ENCODE data around the gene ZFP36L1. TPM values are rescaled to one million over a fixed set of nuclear protein-coding genes. Genes with fewer than 3 reads are reported as not detected.

Gene ZFP36L1
- total and polyA plus RNA-seq, 2 of the 13 experiments (the other 11 are each of a cell fraction or from before 2014, with no cell fraction given) = 7.4 to 10.2 TPM

DNA sequence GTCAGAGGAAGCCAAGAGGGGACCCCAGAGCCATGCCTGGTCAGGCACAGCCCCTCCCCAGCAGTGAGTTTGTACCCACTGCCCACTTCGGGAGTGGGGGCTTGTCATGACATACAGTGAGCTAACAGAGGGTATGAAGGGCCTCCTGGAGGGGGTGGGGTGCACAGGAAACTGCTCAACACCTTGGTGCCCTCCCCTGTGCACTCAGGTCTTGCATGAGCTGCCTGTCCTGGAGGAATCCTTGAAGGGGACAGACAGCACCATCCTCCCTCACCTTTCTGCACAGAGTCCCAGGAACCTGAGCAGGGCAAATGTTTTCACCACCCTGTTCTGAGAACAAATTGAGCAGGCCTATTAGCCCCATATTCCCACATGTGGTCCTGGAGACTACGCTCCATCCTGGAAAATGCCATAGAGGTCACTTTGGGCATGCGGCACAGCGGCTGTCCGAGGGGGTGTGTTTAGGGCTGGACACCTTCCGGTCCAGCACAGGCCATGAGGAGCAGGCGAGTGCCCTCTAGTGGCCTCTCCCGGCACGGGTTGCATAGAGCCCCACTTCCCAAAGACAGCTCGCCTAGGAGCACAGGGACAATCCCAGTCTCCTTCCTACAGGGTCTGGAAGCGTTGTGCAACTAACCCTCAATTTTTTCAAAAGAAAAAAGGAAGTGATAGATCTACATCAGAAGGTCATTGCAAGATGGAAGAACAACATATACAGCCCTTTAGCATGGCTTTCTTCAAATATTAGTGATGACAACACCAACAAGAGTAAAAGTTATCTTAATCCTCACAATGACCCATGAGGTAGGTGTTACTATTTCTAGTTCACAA is 31.9 kb upstream of the ZFP36L1 start (continued):
- peak; percentile 42; the same call in 1 of the 2 replicates for TF ChIP-seq ZNF770 (CRISPR knock-in tag; IDR thresholded peaks at IDR 0.05)
- 0 out of 2 replicates have a peak, but pooled peaks have one; percentile 34 for TF ChIP-seq RELA (CRISPR knock-in tag; IDR thresholded peaks at IDR 0.05)
- no peak for TF ChIP-seq NCOA1 (CRISPR knock-in tag; IDR thresholded peaks at IDR 0.05)
- TF ChIP-seq ZNF567 (CRISPR knock-in tag; IDR thresholded peaks at IDR 0.05; ENCODE audit: borderline replicate concordance) = no peak
- no peak for TF ChIP-seq ZNF672 (CRISPR knock-in tag; IDR thresholded peaks at IDR 0.05)
- no peak for TF ChIP-seq MBD4 (IDR thresholded peaks at IDR 0.05; ENCODE audit: borderline replicate concordance, low read length)
- no peak for TF ChIP-seq TOE1 (CRISPR knock-in tag; IDR thresholded peaks at IDR 0.05)
- TF ChIP-seq ZNF562 (CRISPR knock-in tag; IDR thresholded peaks at IDR 0.05; ENCODE audit: borderline replicate concordance) = no peak
- TF ChIP-seq POLR2G (IDR thresholded peaks at IDR 0.05; ENCODE audit: low read depth, low read length) = peak; percentile 57
- 0 out of 2 replicates have a peak, but pooled peaks have one; percentile 25 for TF ChIP-seq RBFOX2 (IDR thresholded peaks at IDR 0.05; ENCODE audit: low read depth, low read length)
- peak; percentile 20 for TF ChIP-seq SKI (IDR thresholded peaks at IDR 0.05; ENCODE audit: partially characterized antibody)
- no peak for TF ChIP-seq NFE2L1 (CRISPR knock-in tag; IDR thresholded peaks at IDR 0.05; ENCODE audit: borderline replicate concordance)
- peak; percentile 90 for TF ChIP-seq MIXL1 (CRISPR knock-in tag; IDR thresholded peaks at IDR 0.05)
- TF ChIP-seq RFXANK (CRISPR knock-in tag; IDR thresholded peaks at IDR 0.05) = no peak
- no peak for TF ChIP-seq ZNF432 (CRISPR knock-in tag; IDR thresholded peaks at IDR 0.05; ENCODE audit: borderline replicate concordance)
- no peak for TF ChIP-seq ZNF709 (CRISPR knock-in tag; IDR thresholded peaks at IDR 0.05)
- TF ChIP-seq TAF15 (IDR thresholded peaks at IDR 0.05; ENCODE audit: low read depth, low read length, poor library complexity, severe bottlenecking) = no peak
- TF ChIP-seq, protein P1, sequence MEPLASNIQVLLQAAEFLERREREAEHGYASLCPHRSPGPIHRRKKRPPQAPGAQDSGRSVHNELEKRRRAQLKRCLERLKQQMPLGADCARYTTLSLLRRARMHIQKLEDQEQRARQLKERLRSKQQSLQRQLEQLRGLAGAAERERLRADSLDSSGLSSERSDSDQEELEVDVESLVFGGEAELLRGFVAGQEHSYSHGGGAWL (CRISPR knock-in tag; IDR thresholded peaks at IDR 0.05) = 0 out of 2 replicates have a peak, but pooled peaks have one; percentile 33
- no peak for TF ChIP-seq ZNF430 (CRISPR knock-in tag; IDR thresholded peaks at IDR 0.05)
- TF ChIP-seq, protein P2, sequence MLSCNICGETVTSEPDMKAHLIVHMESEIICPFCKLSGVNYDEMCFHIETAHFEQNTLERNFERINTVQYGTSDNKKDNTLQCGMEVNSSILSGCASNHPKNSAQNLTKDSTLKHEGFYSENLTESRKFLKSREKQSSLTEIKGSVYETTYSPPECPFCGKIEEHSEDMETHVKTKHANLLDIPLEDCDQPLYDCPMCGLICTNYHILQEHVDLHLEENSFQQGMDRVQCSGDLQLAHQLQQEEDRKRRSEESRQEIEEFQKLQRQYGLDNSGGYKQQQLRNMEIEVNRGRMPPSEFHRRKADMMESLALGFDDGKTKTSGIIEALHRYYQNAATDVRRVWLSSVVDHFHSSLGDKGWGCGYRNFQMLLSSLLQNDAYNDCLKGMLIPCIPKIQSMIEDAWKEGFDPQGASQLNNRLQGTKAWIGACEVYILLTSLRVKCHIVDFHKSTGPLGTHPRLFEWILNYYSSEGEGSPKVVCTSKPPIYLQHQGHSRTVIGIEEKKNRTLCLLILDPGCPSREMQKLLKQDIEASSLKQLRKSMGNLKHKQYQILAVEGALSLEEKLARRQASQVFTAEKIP (CRISPR knock-in tag; IDR thresholded peaks at IDR 0.05; ENCODE audit: borderline replicate concordance) = no peak
- TF ChIP-seq PHF8 (CRISPR knock-in tag; IDR thresholded peaks at IDR 0.05) = peak; percentile 48; the same call in 1 of the 2 replicates
- TF ChIP-seq POLR2A (IDR thresholded peaks at IDR 0.05; ENCODE audit: insufficient read depth in 1 of 2, low read depth in 2 of 2, low read length in 2 of 2) = peak; percentile 41 to 43; a peak in 3 of 4 replicates
- TF ChIP-seq MTA1 (CRISPR knock-in tag; IDR thresholded peaks at IDR 0.05; ENCODE audit: borderline replicate concordance) = no peak
- TF ChIP-seq EHMT2 (IDR thresholded peaks at IDR 0.05; ENCODE audit: borderline replicate concordance, low read depth, low read length) = peak; percentile 81; the same call in 1 of the 2 replicates
- TF ChIP-seq ZNF264 (CRISPR knock-in tag; IDR thresholded peaks at IDR 0.05) = no peak
- 0 out of 2 replicates have a peak, but pooled peaks have one; percentile 64 for TF ChIP-seq HMG20B (CRISPR knock-in tag; conservative IDR thresholded peaks at IDR 0.05)
- TF ChIP-seq PHB2 (IDR thresholded peaks at IDR 0.05; ENCODE audit: partially characterized antibody) = no peak

Measured in HepG2 (cell line).